ENCODE results near the gene CNIH2.
A peak's percentile ranks its signal among the peaks of the same experiment; 100 is the strongest.

CNIH2 gene

GRCh38 chr11:66287889-66288670 is 10.1 kb downstream of the CNIH2 start:
- H3K4me3 ChIP-seq (ENCODE audit: low read depth, low read length), result peak overlapping the region; percentile 90
- no peak for DNase-seq (ENCODE audit: low read depth)
- no peak for TF ChIP-seq MAX (IDR thresholded peaks at IDR 0.05; ENCODE audit: low read depth, low read length)
- no peak for TF ChIP-seq CTCF (IDR thresholded peaks at IDR 0.05; ENCODE audit: low read depth, low read length)
- no peak for TF ChIP-seq POLR2A (IDR thresholded peaks at IDR 0.05; ENCODE audit: extremely low read depth, insufficient read length)
- TF ChIP-seq MYC (IDR thresholded peaks at IDR 0.05; ENCODE audit: low read depth, low read length), result no peak

GRCh38 chr11:66288671-66289547 is 10.9 kb downstream of the CNIH2 start, which contains the start of gene YIF1A:
Gene YIF1A, minus strand, starts transcription at chr11:66289143. Its CDS starts 158 bp downstream, at chr11:66288985.
- peak; percentile 100 for DNase-seq (ENCODE audit: low read depth)
- H3K4me3 ChIP-seq (ENCODE audit: low read depth, low read length), result peak within 1 kb of the TSS; percentile 90
- peak; percentile 71 for TF ChIP-seq POLR2A (IDR thresholded peaks at IDR 0.05; ENCODE audit: extremely low read depth, insufficient read length)
- peak; percentile 71 for TF ChIP-seq MAX (IDR thresholded peaks at IDR 0.05; ENCODE audit: low read depth, low read length)
- TF ChIP-seq MYC (IDR thresholded peaks at IDR 0.05; ENCODE audit: low read depth, low read length), result peak; percentile 75
- no peak for TF ChIP-seq CTCF (IDR thresholded peaks at IDR 0.05; ENCODE audit: low read depth, low read length)

GRCh38 chr11:66289548-66290329 is 11.8 kb downstream of the CNIH2 start:
- peak overlapping the region; percentile 75 for H3K4me3 ChIP-seq (ENCODE audit: low read depth, low read length)
- peak; percentile 89 for DNase-seq (ENCODE audit: low read depth)
- TF ChIP-seq MAX (IDR thresholded peaks at IDR 0.05; ENCODE audit: low read depth, low read length) (peak; percentile 84), CTCF (IDR thresholded peaks at IDR 0.05; ENCODE audit: low read depth, low read length) (no peak), MYC (IDR thresholded peaks at IDR 0.05; ENCODE audit: low read depth, low read length) (peak; percentile 77), POLR2A (IDR thresholded peaks at IDR 0.05; ENCODE audit: extremely low read depth, insufficient read length) (no peak)

- H3K4me3 ChIP-seq (ENCODE audit: low read depth, low read length), result peak overlapping the region; percentile 75
- TF ChIP-seq MYC (IDR thresholded peaks at IDR 0.05; ENCODE audit: low read depth, low read length), result no peak
- no peak for TF ChIP-seq POLR2A (IDR thresholded peaks at IDR 0.05; ENCODE audit: extremely low read depth, insufficient read length)
- no peak for TF ChIP-seq CTCF (IDR thresholded peaks at IDR 0.05; ENCODE audit: low read depth, low read length)
- no peak for TF ChIP-seq MAX (IDR thresholded peaks at IDR 0.05; ENCODE audit: low read depth, low read length)
- DNase-seq (ENCODE audit: low read depth), result no peak
Measured at GRCh38 chr11:66290330-66290621, 12.3 kb downstream of the CNIH2 start.

GRCh38 chr11:66291303-66291705 is 13.3 kb downstream of the CNIH2 start:
- TF ChIP-seq POLR2A (IDR thresholded peaks at IDR 0.05; ENCODE audit: extremely low read depth, insufficient read length) (no peak), CTCF (IDR thresholded peaks at IDR 0.05; ENCODE audit: low read depth, low read length) (no peak), MYC (IDR thresholded peaks at IDR 0.05; ENCODE audit: low read depth, low read length) (no peak), MAX (IDR thresholded peaks at IDR 0.05; ENCODE audit: low read depth, low read length) (no peak)
- no peak overlapping the region for H3K4me3 ChIP-seq (ENCODE audit: low read depth, low read length)
- no peak for DNase-seq (ENCODE audit: low read depth)
